ENCODE results near the gene CADM2.

The CADM2 gene

GRCh38 chr3:85330071-85330470 lies 371.3 kb downstream of the CADM2 start:
- Histone ChIP-seq H3K9ac (ENCODE audit: low read depth in 1 of 2, low read length in 2 of 2) (no peak overlapping the region), H3K36me3 (ENCODE audit: control insufficient read depth in 2 of 2, insufficient read depth in 2 of 2, low read length in 2 of 2) (no peaks in the 10 kb centered on the region), H3K27ac (ENCODE audit: low read depth in 2 of 2, low read length in 2 of 2) (no peak overlapping the region), H3K27me3 (ENCODE audit: control insufficient read depth in 2 of 2, insufficient read depth in 2 of 2, low read length in 2 of 2) (no peaks in the 10 kb centered on the region), H3K9me3 (ENCODE audit: control insufficient read depth in 2 of 2, low read length in 2 of 2) (no peaks in the 10 kb centered on the region), H3K4me1 (ENCODE audit: control insufficient read depth in 2 of 2, insufficient read depth in 2 of 2, low read length in 2 of 2) (no peaks in the 10 kb centered on the region), H3K4me3 (ENCODE audit: low read length in 2 of 2) (no peak overlapping the region)

DNA sequence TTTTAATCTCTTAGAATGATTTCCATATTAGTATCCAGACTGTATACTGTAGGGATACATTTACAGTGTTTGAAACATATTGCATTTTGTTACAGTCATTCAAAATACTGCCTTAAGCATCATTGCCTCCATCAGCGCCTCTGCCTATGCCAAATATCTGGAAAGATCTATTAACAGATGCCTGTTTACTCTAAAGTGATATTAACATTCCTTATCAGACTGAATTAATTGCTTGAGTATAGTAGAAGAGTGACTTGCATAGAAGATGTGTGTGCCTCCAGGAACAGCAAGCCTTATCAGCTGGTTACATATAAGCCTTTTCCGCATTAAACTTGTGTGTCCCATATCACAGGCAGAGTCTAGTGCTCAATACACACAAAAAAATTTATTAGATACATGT lies 379.1 kb downstream of the CADM2 start:
- no peaks in the 10 kb centered on the region for H3K9me3 ChIP-seq (ENCODE audit: control insufficient read depth in 2 of 2, low read length in 2 of 2)
- no peaks in the 10 kb centered on the region for H3K4me1 ChIP-seq (ENCODE audit: control insufficient read depth in 2 of 2, insufficient read depth in 2 of 2, low read length in 2 of 2)
- no peak overlapping the region for H3K27ac ChIP-seq (ENCODE audit: low read depth in 2 of 2, low read length in 2 of 2)
- no peaks in the 10 kb centered on the region for H3K27me3 ChIP-seq (ENCODE audit: control insufficient read depth in 2 of 2, insufficient read depth in 2 of 2, low read length in 2 of 2)
- H3K36me3 ChIP-seq (ENCODE audit: control insufficient read depth in 2 of 2, insufficient read depth in 2 of 2, low read length in 2 of 2), result no peaks in the 10 kb centered on the region
- H3K9ac ChIP-seq (ENCODE audit: low read depth in 1 of 2, low read length in 2 of 2), result no peak overlapping the region
- H3K4me3 ChIP-seq (ENCODE audit: low read length in 2 of 2), result no peak overlapping the region

GRCh38 chr3:85342915-85343314 lies 384.1 kb downstream of the CADM2 start:
- Histone ChIP-seq H3K9me3 (ENCODE audit: control insufficient read depth in 2 of 2, low read length in 2 of 2) (no peaks in the 10 kb centered on the region), H3K9ac (ENCODE audit: low read depth in 1 of 2, low read length in 2 of 2) (no peak overlapping the region), H3K27ac (ENCODE audit: low read depth in 2 of 2, low read length in 2 of 2) (no peak overlapping the region), H3K4me1 (ENCODE audit: control insufficient read depth in 2 of 2, insufficient read depth in 2 of 2, low read length in 2 of 2) (no peaks in the 10 kb centered on the region), H3K36me3 (ENCODE audit: control insufficient read depth in 2 of 2, insufficient read depth in 2 of 2, low read length in 2 of 2) (no peaks in the 10 kb centered on the region), H3K4me3 (ENCODE audit: low read length in 2 of 2) (no peak overlapping the region), H3K27me3 (ENCODE audit: control insufficient read depth in 2 of 2, insufficient read depth in 2 of 2, low read length in 2 of 2) (no peaks in the 10 kb centered on the region)

DNA sequence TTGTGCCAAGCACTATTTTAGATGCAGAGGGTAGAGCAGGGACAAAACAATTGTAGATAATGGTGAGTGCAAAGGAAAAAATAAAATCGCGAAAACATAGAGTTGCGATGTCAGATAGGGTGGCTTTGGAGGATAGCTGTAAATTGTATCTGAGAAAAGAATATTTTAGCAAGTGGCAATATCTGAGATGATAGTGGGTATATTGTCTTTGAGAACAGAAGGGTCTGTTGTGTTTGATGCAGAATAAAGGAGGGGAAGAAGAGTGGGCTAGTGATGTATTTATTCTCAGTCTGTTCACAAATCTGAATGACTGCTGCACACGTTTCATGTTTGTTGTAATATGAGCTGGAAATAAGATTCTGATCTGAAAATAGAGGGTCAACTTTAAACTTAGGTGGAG lies 396.8 kb downstream of the CADM2 start:
- no peak overlapping the region for H3K27ac ChIP-seq (ENCODE audit: low read depth in 2 of 2, low read length in 2 of 2)

GRCh38 chr3:85360742-85361387 lies 402.1 kb downstream of the CADM2 start:
- no peaks in the 10 kb centered on the region for H3K9me3 ChIP-seq (ENCODE audit: control insufficient read depth in 2 of 2, low read length in 2 of 2)
- H3K4me3 ChIP-seq (ENCODE audit: low read length in 2 of 2), result no peak overlapping the region
- no peaks in the 10 kb centered on the region for H3K4me1 ChIP-seq (ENCODE audit: control insufficient read depth in 2 of 2, insufficient read depth in 2 of 2, low read length in 2 of 2)
- no peaks in the 10 kb centered on the region for H3K27me3 ChIP-seq (ENCODE audit: control insufficient read depth in 2 of 2, insufficient read depth in 2 of 2, low read length in 2 of 2)
- no peak overlapping the region for H3K27ac ChIP-seq (ENCODE audit: low read depth in 2 of 2, low read length in 2 of 2)
- no peak overlapping the region for H3K9ac ChIP-seq (ENCODE audit: low read depth in 1 of 2, low read length in 2 of 2)
- H3K36me3 ChIP-seq (ENCODE audit: control insufficient read depth in 2 of 2, insufficient read depth in 2 of 2, low read length in 2 of 2), result no peaks in the 10 kb centered on the region

More for the DNA sequence above, 396.8 kb downstream of the CADM2 start:
- H3K36me3 ChIP-seq (ENCODE audit: control insufficient read depth in 2 of 2, insufficient read depth in 2 of 2, low read length in 2 of 2), result no peaks in the 10 kb centered on the region
- H3K27me3 ChIP-seq (ENCODE audit: control insufficient read depth in 2 of 2, insufficient read depth in 2 of 2, low read length in 2 of 2), result no peaks in the 10 kb centered on the region
- H3K9ac ChIP-seq (ENCODE audit: low read depth in 1 of 2, low read length in 2 of 2), result no peak overlapping the region
- no peak overlapping the region for H3K4me3 ChIP-seq (ENCODE audit: low read length in 2 of 2)
- H3K9me3 ChIP-seq (ENCODE audit: control insufficient read depth in 2 of 2, low read length in 2 of 2), result no peaks in the 10 kb centered on the region
- no peaks in the 10 kb centered on the region for H3K4me1 ChIP-seq (ENCODE audit: control insufficient read depth in 2 of 2, insufficient read depth in 2 of 2, low read length in 2 of 2)

DNA sequence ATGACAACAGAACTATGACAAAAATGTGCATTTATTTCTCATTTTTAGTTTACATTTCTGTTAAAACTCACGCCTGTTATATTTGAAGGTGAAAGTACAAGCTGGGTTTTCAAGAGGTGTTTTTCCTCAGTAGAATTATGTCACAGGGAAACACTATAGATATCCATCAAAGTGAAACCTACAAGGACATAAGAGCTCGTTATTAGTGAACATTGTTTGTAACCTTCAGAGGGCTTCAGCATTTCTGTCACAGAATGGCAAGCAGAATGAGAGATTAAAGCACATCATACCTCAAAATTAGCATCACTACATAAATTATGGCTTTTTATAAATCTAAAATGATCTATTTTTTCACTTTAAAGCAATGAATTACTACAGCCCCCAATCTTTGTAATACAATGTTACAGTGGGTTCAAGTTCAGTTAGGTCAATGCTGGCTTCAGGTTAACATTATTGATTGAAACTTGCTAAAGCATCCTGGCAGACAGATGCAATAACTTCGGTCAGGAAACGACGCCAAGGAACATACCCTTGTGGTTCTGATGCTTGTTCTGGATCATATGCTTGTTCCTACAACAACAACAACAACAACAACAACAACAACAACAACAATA lies 405.6 kb downstream of the CADM2 start:
- Histone ChIP-seq H3K27ac (ENCODE audit: low read depth in 2 of 2, low read length in 2 of 2) (no peak overlapping the region), H3K4me3 (ENCODE audit: low read length in 2 of 2) (no peak overlapping the region), H3K9me3 (ENCODE audit: control insufficient read depth in 2 of 2, low read length in 2 of 2) (no peaks in the 10 kb centered on the region), H3K36me3 (ENCODE audit: control insufficient read depth in 2 of 2, insufficient read depth in 2 of 2, low read length in 2 of 2) (no peaks in the 10 kb centered on the region), H3K27me3 (ENCODE audit: control insufficient read depth in 2 of 2, insufficient read depth in 2 of 2, low read length in 2 of 2) (no peaks in the 10 kb centered on the region), H3K4me1 (ENCODE audit: control insufficient read depth in 2 of 2, insufficient read depth in 2 of 2, low read length in 2 of 2) (no peaks in the 10 kb centered on the region), H3K9ac (ENCODE audit: low read depth in 1 of 2, low read length in 2 of 2) (no peak overlapping the region)

DNA sequence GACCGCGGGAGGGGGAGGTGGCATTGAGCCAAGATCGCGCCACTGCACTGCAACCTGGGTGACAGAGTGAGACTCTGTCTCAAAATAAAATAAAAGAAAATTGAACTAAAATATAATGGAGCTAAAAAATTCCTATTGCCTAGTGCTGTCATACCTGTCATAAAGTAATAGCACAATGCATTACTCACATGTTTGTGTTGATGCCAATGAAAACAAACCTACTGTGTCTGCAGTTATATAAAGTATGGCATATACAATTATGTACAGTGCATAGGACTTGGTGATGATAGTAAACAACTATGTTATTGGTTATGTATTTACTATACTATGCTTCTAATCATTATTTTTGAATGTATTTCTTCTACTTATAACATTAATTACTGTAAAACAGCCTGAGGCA lies 411.6 kb downstream of the CADM2 start:
- H3K27ac ChIP-seq (ENCODE audit: low read depth in 2 of 2, low read length in 2 of 2), result no peak overlapping the region
- no peaks in the 10 kb centered on the region for H3K27me3 ChIP-seq (ENCODE audit: control insufficient read depth in 2 of 2, insufficient read depth in 2 of 2, low read length in 2 of 2)
- no peaks in the 10 kb centered on the region for H3K9me3 ChIP-seq (ENCODE audit: control insufficient read depth in 2 of 2, low read length in 2 of 2)
- H3K4me1 ChIP-seq (ENCODE audit: control insufficient read depth in 2 of 2, insufficient read depth in 2 of 2, low read length in 2 of 2), result no peaks in the 10 kb centered on the region
- H3K4me3 ChIP-seq (ENCODE audit: low read length in 2 of 2), result no peak overlapping the region
- H3K36me3 ChIP-seq (ENCODE audit: control insufficient read depth in 2 of 2, insufficient read depth in 2 of 2, low read length in 2 of 2), result no peaks in the 10 kb centered on the region
- H3K9ac ChIP-seq (ENCODE audit: low read depth in 1 of 2, low read length in 2 of 2), result no peak overlapping the region

- Histone ChIP-seq H3K9me3 (ENCODE audit: control insufficient read depth in 2 of 2, low read length in 2 of 2) (no peaks in the 10 kb centered on the region), H3K4me1 (ENCODE audit: control insufficient read depth in 2 of 2, insufficient read depth in 2 of 2, low read length in 2 of 2) (no peaks in the 10 kb centered on the region), H3K9ac (ENCODE audit: low read depth in 1 of 2, low read length in 2 of 2) (no peak overlapping the region), H3K36me3 (ENCODE audit: control insufficient read depth in 2 of 2, insufficient read depth in 2 of 2, low read length in 2 of 2) (no peaks in the 10 kb centered on the region), H3K27ac (ENCODE audit: low read depth in 2 of 2, low read length in 2 of 2) (no peak overlapping the region), H3K27me3 (ENCODE audit: control insufficient read depth in 2 of 2, insufficient read depth in 2 of 2, low read length in 2 of 2) (no peaks in the 10 kb centered on the region), H3K4me3 (ENCODE audit: low read length in 2 of 2) (no peak overlapping the region)
Measured at GRCh38 chr3:85376131-85376530, 417.3 kb downstream of the CADM2 start.

DNA sequence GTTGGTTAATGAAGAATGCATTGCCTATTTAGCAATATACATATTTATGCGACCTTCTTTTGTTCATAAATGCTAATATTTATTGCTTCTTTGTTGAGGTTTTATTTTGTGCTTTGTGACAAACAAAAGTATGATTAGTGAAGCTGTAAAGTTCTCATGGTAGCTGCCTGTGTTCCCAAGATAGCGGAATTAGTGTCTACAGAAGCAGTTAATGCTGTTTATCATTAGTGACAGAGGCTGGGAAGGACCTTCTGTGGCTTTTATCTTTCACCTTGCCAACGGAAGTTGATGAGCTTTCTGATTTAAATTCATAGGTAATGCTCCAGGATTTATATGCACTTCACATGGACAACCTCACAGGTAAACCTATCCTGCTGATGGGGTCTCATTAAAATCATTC lies 418.3 kb downstream of the CADM2 start:
- H3K36me3 ChIP-seq (ENCODE audit: control insufficient read depth in 2 of 2, insufficient read depth in 2 of 2, low read length in 2 of 2), result no peaks in the 10 kb centered on the region
- no peaks in the 10 kb centered on the region for H3K4me1 ChIP-seq (ENCODE audit: control insufficient read depth in 2 of 2, insufficient read depth in 2 of 2, low read length in 2 of 2)
- H3K27me3 ChIP-seq (ENCODE audit: control insufficient read depth in 2 of 2, insufficient read depth in 2 of 2, low read length in 2 of 2), result no peaks in the 10 kb centered on the region
- no peaks in the 10 kb centered on the region for H3K9me3 ChIP-seq (ENCODE audit: control insufficient read depth in 2 of 2, low read length in 2 of 2)
- no peak overlapping the region for H3K27ac ChIP-seq (ENCODE audit: low read depth in 2 of 2, low read length in 2 of 2)
- no peak overlapping the region for H3K9ac ChIP-seq (ENCODE audit: low read depth in 1 of 2, low read length in 2 of 2)
- H3K4me3 ChIP-seq (ENCODE audit: low read length in 2 of 2), result no peak overlapping the region

- no peaks in the 10 kb centered on the region for H3K9me3 ChIP-seq (ENCODE audit: control insufficient read depth in 2 of 2, low read length in 2 of 2)
Measured at GRCh38 chr3:85384372-85384771, 425.6 kb downstream of the CADM2 start.

More at GRCh38 chr3:85384372-85384771, 425.6 kb downstream of the CADM2 start:
- Histone ChIP-seq H3K36me3 (ENCODE audit: control insufficient read depth in 2 of 2, insufficient read depth in 2 of 2, low read length in 2 of 2) (no peaks in the 10 kb centered on the region), H3K27me3 (ENCODE audit: control insufficient read depth in 2 of 2, insufficient read depth in 2 of 2, low read length in 2 of 2) (no peaks in the 10 kb centered on the region), H3K4me1 (ENCODE audit: control insufficient read depth in 2 of 2, insufficient read depth in 2 of 2, low read length in 2 of 2) (no peaks in the 10 kb centered on the region), H3K27ac (ENCODE audit: low read depth in 2 of 2, low read length in 2 of 2) (no peak overlapping the region), H3K9ac (ENCODE audit: low read depth in 1 of 2, low read length in 2 of 2) (no peak overlapping the region), H3K4me3 (ENCODE audit: low read length in 2 of 2) (no peak overlapping the region)
